ENCODE results near the gene EPS15. TPM values are rescaled to one million over a fixed set of nuclear protein-coding genes. Genes with fewer than 3 reads are reported as not detected.
A peak's percentile ranks its signal among the peaks of the same experiment; 100 is the strongest.

EPS15 gene
- total and polyA plus RNA-seq, 9 of the 15 experiments (the other 6 are each of a cell fraction or from before 2014, with no cell fraction given): 23.1 to 69.0 (median 41.7) TPM

DNA sequence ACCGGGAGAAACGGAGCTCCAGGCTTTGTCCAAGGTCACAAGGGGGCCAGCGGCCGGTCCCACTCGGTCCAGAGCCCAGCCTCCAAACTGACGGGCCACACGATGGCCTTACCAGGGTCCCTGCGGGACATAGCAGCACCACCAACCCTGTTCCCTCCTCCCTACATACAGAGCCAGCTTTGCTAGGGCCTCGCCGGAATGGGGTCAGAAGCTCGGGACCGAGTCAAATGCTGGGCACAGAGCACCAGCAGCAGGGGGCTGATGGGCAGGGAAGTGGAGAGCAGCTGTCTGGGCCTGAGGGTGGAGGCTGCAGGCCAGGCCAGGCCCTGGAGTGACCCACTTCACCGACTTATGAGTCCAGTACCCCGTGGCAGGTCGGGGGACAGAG, 173.8 kb downstream of the EPS15 start:
- no peak; the same call in 2 of the 3 replicates for ATAC-seq
- Histone ChIP-seq H2AFZ (ENCODE audit: low read depth, low read length) (no peak overlapping the region; the same call in 1 of the 2 replicates), H3K4me3 (no peak overlapping the region), H3K36me3 (ENCODE audit: control insufficient read depth, insufficient read depth, low read length) (no peaks in the 10 kb centered on the region), H3K4me1 (replicated peaks in 1 of 2; ENCODE audit: control insufficient read depth in 2 of 2, insufficient read depth in 2 of 2, low read length in 2 of 2) (peaks cover 0 to 17% of the 10 kb centered on the region in 2 experiments; a peak in 2 of 5 replicates), H3K27me3 (ENCODE audit: control insufficient read depth in 2 of 2, insufficient read depth in 2 of 2, low read length in 2 of 2) (peaks cover 0 to 8% of the 10 kb centered on the region in 2 experiments; a peak in 3 of 5 replicates), H3K9ac (ENCODE audit: insufficient read depth in 1 of 2, low read depth in 2 of 2, low read length in 2 of 2) (peak overlapping the region in 1 of 2 experiments; percentile 57; a peak in 2 of 4 replicates), H4K20me1 (replicated peaks; ENCODE audit: control insufficient read depth, insufficient read depth, low read length) (0 out of 2 replicates have a peak, but pooled peaks cover 3% of the 10 kb centered on the region), H3K79me2 (ENCODE audit: control insufficient read depth, insufficient read depth, low read length) (no peaks in the 10 kb centered on the region), H3K9me1 (ENCODE audit: control insufficient read depth, insufficient read depth, low read length) (no peaks in the 10 kb centered on the region), H3K4me2 (ENCODE audit: insufficient read depth, low read length) (no peak overlapping the region; the same call in 1 of the 2 replicates), H3K9me3 (replicated peaks; ENCODE audit: control insufficient read depth, insufficient read depth, low read depth, low read length) (no peaks in the 10 kb centered on the region), H3K27ac (ENCODE audit: extremely low read depth, low read depth, low read length) (no peak overlapping the region)
- ChIA-PET POLR2A (interaction anchor here (0.6 to 3.1 kb wide), 7 partner anchors 8 to 677 kb away, joined by 3 to 17 read pairs (median 4); partner anchors contain the start of gene TTC39A), CTCF (ENCODE audit: low intra/inter-chr PET ratio) (no interaction called here)
- 65% methylated on average over 15 of the region's 15 CpGs for WGBS (ENCODE audit: insufficient coverage, low coverage, missing lambda C conversion rate)
- TF ChIP-seq FUS (optimal IDR thresholded peaks at IDR 0.05; ENCODE audit: low read depth, low read length) (no peak), NR2C1 (IDR thresholded peaks at IDR 0.05) (no peak), NR2C1 (tag; IDR thresholded peaks at IDR 0.05) (no peak), HNRNPLL (IDR thresholded peaks at IDR 0.05; ENCODE audit: low read depth, low read length, poor library complexity, severe bottlenecking) (no peak), ZNF586 (CRISPR knock-in tag; conservative IDR thresholded peaks at IDR 0.05) (no peak), OTX1 (CRISPR knock-in tag; IDR thresholded peaks at IDR 0.05) (no peak), RBM22 (IDR thresholded peaks at IDR 0.05; ENCODE audit: low read depth, low read length, poor library complexity, severe bottlenecking) (peak; percentile 38), POLR2G (IDR thresholded peaks at IDR 0.05; ENCODE audit: low read depth, low read length) (peak; percentile 60)
- no peak for FAIRE-seq
- in situ Hi-C loops (cut with MboI) (loop anchor here (10.0 kb wide), 1 partner anchor 190 kb away; no protein-coding TSS in a partner anchor), intact Hi-C loops (cut with micrococcal nuclease) (loop anchor here (10.0 kb wide), 1 partner anchor 420 kb away; no protein-coding TSS in a partner anchor)
- BruUV-seq (replicated peaks): no TSS peak
- DNase-seq (ENCODE audit: extremely low read depth in 1 of 4, low spot score in 3 of 4): no peak

Data from K562 (cell line).